DMS53 treated with DMSO at 0.1 percent for 48 hours (cell line): Measurements from ENCODE around the gene ASXL3.

Experiments
- DNase-seq: peaks from one replicate; lab custom pipeline; 2025; ENCODE audit not compliant: unreplicated experiment; lab: John Stamatoyannopoulos, UW

Gene ASXL3

DNA sequence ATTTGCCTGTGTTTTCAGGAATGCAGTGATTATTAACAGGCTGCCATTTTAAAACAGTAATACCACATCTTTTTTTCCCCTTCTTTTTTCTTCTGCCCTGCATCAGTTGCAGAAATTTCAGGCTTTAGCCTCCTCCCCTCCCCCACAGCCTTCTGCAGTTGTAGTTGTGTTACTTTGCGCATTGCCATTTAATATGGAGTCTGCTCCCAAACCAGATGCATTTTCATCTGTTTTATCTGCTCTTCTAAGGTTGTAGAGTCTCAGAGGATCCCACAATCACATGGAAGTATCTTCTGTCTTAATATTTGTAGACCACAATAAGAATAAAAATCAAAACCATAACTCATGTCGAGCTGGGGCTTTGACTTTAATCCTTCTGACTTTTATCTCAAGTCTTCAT, 3.8 kb downstream of the ASXL3 start:
- peak; percentile 18 for DNase-seq

DNA sequence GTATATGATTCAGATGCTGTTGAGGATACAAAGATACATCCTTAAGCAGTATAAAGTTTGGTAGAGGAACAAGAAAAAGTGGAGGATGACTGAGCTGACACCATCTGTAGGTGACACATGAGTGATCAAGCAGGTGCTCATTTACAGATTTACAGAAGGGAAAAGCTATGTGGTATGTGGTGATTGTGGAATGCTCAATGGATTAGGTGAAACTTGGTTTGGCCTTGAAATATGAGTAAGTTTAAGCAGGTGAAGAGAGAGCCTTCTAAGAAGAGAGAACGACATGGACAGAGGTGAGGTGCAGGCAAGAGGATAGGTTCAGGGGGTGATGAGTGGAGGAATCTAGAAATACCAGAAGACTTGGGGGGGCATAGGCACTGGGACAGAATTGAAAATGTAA, 5.9 kb downstream of the ASXL3 start:
- peak; percentile 20 for DNase-seq

DNA sequence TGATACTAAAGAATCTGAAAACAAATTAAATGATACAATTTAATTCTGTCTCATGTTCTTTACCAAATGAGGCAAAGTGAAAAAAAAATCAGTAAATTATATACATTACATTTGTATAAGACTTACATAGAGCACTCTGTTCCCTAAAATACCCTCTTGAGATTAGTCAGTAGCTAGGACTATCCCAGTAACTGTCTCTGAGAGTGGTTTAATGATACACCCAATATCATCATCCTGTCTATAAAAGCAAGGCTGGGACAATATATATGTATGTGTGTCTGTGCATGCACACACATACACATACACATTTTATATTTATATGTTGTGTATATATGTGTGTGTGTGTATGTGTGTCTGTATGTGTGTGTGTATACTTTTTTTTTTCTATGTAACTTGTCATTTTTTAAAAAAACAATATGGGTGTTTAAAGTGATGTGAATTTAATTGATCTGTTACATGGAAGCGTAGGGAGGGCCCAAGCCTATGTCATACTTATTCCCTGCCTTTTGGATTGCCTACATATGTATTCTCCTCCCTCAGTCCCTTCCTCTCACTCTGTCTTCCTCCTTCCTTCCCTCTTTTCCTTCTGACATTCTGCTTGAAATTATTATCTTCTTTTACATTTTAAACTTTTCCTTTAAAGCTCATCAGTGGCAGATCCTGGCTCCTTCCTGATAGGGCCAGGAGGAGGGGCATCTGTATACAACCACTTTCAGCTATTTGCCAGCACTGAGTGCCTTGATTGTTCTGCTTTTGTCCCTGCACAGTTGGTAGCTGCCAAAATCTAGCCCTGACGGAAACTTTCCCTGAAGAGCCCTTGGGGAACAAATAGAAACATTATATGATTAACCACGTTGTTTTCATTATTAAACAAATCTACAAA, 6.8 kb downstream of the ASXL3 start:
- no peak for DNase-seq

DNA sequence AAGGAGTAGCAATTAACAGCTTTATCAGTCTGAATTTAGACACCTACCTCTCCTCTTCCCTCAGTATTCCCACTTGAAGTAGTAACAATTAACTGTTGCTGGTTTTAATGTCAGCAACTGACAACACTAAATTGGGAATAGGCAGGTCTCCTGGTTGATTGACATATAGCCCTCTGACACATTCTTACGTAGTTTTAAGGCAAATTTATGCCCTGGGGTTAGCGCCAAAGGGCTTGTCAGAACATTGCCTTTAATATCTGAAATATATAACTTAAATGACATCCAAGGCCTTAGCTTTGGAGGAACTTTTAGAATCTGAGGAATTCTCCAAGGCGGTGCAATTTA, 7.4 kb downstream of the ASXL3 start:
- no peak for DNase-seq

DNA sequence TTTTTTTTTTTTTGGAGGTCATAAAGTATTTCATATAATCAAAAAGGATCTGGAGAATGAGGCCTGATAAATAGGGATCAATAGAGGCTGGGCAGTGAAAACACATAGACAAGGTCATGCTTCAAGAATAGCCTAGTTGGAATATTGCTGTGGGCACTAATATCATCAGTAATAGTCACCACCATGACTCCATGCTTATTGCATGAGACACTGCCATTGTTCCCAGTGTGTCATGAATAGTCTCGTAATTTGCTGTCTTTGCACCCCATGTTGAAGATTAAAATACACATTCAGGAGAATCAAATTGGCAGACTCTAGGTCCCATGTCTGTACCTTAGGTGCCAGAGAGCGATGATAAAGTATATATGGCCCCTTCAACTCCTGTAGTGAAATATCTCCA, 10.3 kb downstream of the ASXL3 start:
- no peak for DNase-seq

DNA sequence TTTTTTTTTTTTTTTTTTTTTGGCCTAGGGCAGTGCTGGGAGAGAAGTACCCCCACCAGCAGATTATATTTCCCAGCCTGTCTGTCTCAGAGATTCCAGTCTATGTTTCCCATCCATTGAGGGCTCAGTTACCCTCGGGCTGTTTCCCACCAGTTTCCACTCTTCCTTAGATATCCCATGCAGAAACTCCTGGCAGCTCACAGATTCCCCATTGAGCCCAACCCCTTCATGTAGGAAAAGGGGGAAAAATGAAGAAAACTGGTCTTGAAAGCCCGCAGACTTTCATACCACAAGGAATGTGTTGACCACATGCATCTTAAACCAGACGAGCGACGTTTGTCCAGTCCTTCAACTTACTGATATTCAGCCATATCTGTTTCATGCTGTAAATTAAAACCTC, 15.2 kb downstream of the ASXL3 start:
- DNase-seq: no peak

GRCh38 chr18:33594799-33595198, 16.8 kb downstream of the ASXL3 start:
- DNase-seq: no peak

- peak; percentile 81 for DNase-seq
Observed at GRCh38 chr18:33596178-33596854, 18.3 kb downstream of the ASXL3 start.

DNA sequence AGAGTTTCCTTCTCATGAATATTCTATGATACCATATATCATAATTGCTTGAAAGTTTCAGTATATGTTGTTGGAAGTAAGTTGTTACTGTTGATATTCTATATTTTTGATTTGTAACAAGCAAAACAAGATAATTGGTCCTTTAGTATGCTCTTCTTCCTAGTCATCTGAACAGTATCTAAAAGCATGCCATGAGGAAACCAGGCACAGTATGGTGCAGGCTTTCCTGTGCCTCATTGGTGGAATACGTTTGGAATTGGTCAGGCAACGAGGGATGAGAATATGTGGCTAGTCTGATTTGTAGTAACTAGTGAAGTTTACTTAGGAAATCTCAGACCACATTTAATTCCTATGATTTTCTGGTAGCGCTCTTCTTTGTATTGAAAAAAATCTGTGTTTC, 22.8 kb downstream of the ASXL3 start:
- no peak for DNase-seq

DNA sequence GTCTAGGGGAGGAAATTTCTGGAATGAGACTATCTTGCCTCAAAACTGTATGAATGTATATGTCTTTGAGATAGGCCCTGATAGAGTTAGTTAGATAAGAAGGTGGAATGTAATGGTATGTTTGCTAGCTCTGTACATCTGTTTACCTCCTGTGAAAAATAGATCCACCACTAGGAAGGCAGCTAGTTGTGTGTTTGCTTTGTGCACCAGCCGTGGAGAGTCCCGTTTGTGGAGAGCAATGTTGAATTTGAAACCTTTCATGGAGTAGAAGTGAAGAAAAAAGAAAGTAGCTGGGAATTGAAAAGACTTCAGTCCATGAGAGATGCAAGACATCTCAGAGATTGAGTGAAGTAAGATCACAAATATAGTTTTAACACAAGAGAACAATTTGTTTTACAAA, 25.4 kb downstream of the ASXL3 start:
- peak; percentile 74 for DNase-seq

DNA sequence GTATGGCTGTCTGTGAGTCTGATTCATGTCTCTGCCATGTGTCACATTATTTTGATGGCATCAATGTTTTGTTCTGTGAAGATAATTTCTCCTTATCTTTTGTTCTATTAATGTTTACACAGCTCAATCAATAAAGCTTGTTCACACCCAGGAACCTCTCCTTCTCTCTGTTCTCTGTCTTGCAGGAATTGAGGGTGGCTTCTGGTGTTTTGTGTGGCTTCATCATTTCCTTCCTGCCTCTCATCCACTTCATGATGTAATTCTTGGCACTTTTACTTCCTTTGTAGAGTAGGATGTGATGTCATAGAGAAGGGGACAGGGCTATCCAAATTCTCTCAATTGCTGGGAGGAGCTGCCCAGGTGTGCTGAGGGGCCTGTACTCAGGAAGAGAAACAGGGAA, 27.2 kb downstream of the ASXL3 start:
- DNase-seq: peak; percentile 56

GRCh38 chr18:33606621-33607020, 28.6 kb downstream of the ASXL3 start:
- no peak for DNase-seq

- DNase-seq: no peak
Observed at GRCh38 chr18:33611525-33612135, 33.6 kb downstream of the ASXL3 start.

- DNase-seq: no peak
Observed at GRCh38 chr18:33612632-33613031, 34.6 kb downstream of the ASXL3 start.

GRCh38 chr18:33616556-33616955, 38.5 kb downstream of the ASXL3 start:
- no peak for DNase-seq

DNA sequence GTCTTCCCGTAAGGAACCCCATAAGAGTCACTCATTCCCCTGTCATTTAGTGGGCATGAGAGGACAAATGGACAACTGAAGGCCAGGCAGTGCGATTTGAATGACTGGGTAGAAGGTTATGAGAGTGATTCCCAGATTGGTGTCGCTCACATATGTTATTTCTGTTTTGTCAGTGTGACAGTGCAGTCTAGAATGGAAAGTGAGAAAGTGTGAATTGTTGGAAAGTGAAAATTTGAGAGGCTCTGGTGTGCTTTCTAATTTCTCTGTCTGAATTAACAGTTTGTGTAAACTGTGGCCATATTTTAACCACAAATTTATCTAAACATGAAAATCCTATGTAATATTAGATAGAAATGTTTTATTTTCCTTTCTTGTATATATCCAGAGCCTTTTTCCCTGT, 49.1 kb downstream of the ASXL3 start:
- DNase-seq: no peak

DNA sequence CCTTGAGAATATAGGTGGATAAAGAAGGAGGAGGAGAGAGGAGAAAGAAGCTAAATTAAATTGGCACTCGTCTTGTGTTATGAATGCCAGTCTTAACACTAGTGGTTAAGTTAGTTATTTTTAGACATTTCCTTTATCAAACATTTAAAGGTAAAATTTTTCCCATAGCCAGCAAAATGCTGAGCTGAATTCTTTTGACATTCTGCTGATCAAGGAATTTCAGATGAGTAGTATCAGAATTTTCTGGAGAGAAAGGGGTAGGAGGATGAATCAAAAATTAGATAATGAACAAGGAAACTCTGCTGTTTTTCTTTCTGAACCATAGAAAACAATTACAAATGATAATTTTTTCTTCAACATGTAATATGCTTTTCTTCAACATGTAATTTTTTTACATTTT, 52.5 kb downstream of the ASXL3 start:
- no peak for DNase-seq

GRCh38 chr18:33641141-33641540, 63.1 kb downstream of the ASXL3 start:
- DNase-seq: no peak

GRCh38 chr18:33644494-33644893, 66.5 kb downstream of the ASXL3 start:
- DNase-seq: no peak

- no peak for DNase-seq
Observed at GRCh38 chr18:33647365-33647764, 69.3 kb downstream of the ASXL3 start.

- no peak for DNase-seq
Observed at GRCh38 chr18:33652635-33653034, 74.6 kb downstream of the ASXL3 start.

DNA sequence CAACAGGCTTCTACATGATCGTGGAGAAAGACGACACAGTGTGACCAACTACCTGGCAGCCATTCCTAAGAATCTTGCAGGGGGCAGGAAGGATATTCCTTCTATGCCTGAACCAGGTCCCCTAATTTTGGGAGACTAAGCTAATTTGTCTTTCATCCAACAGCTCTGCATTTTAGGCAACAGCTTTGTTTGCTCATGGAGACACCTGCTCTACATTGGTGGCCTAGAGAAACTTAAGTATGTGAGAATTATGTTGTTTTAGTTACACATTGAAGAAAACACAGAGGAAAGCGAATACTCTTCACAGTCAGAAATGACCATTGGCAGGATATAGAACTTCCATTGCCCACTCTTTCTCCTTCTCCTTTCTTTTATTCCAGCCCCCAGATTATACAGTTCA, 75.2 kb downstream of the ASXL3 start:
- DNase-seq: no peak
